GM12892 (cell line): ENCODE data around the gene CLASP1.

Experiments
- POLR2A ChIP-seq: IDR thresholded peaks from 2 replicates; pipeline ENCODE4 v1.6.1; 2011; ENCODE audit warnings: low read depth, low read length, control low read depth
- POLR2AphosphoS5 ChIP-seq: IDR thresholded peaks from 2 replicates; pipeline ENCODE4 v1.6.1; 2011; ENCODE audit warnings: low read depth, low read length, control low read depth
- TAF1 ChIP-seq: IDR thresholded peaks from 2 replicates; pipeline ENCODE4 v1.6.1; 2011; ENCODE audit warnings: low read depth, mild to moderate bottlenecking, control low read depth, low read length, borderline replicate concordance

DNA sequence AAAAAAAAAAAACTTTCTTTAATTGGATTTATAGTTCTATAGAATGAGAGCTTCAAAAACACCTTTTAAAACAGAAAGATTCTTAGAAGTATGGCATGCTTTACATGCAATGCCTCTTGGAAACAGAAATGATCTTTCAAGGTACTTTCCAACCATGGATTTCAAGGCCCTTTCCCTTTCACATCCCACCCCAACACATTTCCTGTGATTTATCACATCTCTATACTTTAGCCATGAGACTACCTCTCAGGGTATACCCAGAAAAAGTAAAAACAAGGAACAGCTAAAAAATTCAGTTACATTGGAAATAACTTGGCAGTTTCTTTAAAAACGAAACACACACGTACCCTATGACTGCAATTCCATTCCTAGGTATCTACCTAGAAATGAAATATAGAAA, 103.3 kb downstream of the CLASP1 start:
- TF ChIP-seq POLR2AphosphoS5 (no peak), POLR2A (no peak), TAF1 (no peak)
